ENCODE results near the gene HSPG2. TPM values are rescaled to one million over a fixed set of nuclear protein-coding genes. Genes with fewer than 3 reads are reported as not detected.

HSPG2 gene
- total and polyA plus RNA-seq, 10 of the 15 experiments (the other 5 are each of a cell fraction or from before 2014, with no cell fraction given): 0.30 to 3.4 (median 0.73) TPM; not detected in 2

- TF ChIP-seq ZBTB40 (IDR thresholded peaks at IDR 0.05; ENCODE audit: borderline replicate concordance) (no peak), NR2C2 (IDR thresholded peaks at IDR 0.05; ENCODE audit: borderline replicate concordance, control insufficient read depth, insufficient read length, low read depth) (no peak), CTCF (IDR thresholded peaks at IDR 0.05 in 2 of 3, conservative IDR thresholded peaks at IDR 0.05 in 1 of 3; ENCODE audit: control insufficient read depth in 2 of 3, extremely low read depth in 1 of 3, insufficient read depth in 1 of 3, low read depth in 3 of 3, low read length in 3 of 3) (peak; percentile 8 to 20 (median 12); a peak in 2 of 6 replicates), FOXM1 (IDR thresholded peaks at IDR 0.05; ENCODE audit: low read depth, low read length) (0 out of 2 replicates have a peak, but pooled peaks have one; percentile 69), TCF3 (IDR thresholded peaks at IDR 0.05; ENCODE audit: borderline replicate concordance, insufficient read depth, low read depth, low read length) (peak; percentile 73; the same call in 1 of the 2 replicates), WRNIP1 (IDR thresholded peaks at IDR 0.05; ENCODE audit: borderline replicate concordance, low read depth, low read length) (0 out of 2 replicates have a peak, but pooled peaks have one; percentile 16), IKZF2 (IDR thresholded peaks at IDR 0.05) (peak; percentile 54 to 58), TCF12 (IDR thresholded peaks at IDR 0.05; ENCODE audit: low read depth, low read length) (0 out of 2 replicates have a peak, but pooled peaks have one; percentile 27), ASH2L (IDR thresholded peaks at IDR 0.05; ENCODE audit: borderline replicate concordance, low read depth) (peak; percentile 100), MTA2 (IDR thresholded peaks at IDR 0.05; ENCODE audit: low read depth) (peak; percentile 38), IRF4 (IDR thresholded peaks at IDR 0.05; ENCODE audit: low read depth, low read length) (peak; percentile 75), BACH1 (IDR thresholded peaks at IDR 0.05; ENCODE audit: borderline replicate concordance) (no peak), MEF2B (IDR thresholded peaks at IDR 0.05; ENCODE audit: partially characterized antibody, poor library complexity, severe bottlenecking) (peak; percentile 39), RELB (IDR thresholded peaks at IDR 0.05; ENCODE audit: low read depth) (0 out of 2 replicates have a peak, but pooled peaks have one; percentile 31), MLLT1 (IDR thresholded peaks at IDR 0.05) (no peak), CBFB (IDR thresholded peaks at IDR 0.05; ENCODE audit: low read depth) (peak; percentile 46; the same call in 1 of the 2 replicates), SRF (IDR thresholded peaks at IDR 0.05; ENCODE audit: low read depth in 2 of 2, low read length in 2 of 2) (peak in 1 of 2 experiments; percentile 48; a peak in 1 of 4 replicates)
These were observed 71.0 kb downstream of the HSPG2 start (continued) for GRCh38 chr1:21865943-21866706.

All from GM12878 (cell line).